ENCODE data around the gene SIL1.

The SIL1 gene

GRCh38 chr5:138989720-138990119 is 208.4 kb downstream of the SIL1 start:
- H2BK15ac ChIP-seq (ENCODE audit: low read depth, poor library complexity, severe bottlenecking): no peak overlapping the region
- no peak overlapping the region for H2AK5ac ChIP-seq (ENCODE audit: low read length, severe bottlenecking)
- H3K23ac ChIP-seq (ENCODE audit: low read length in 2 of 2): no peak overlapping the region
- H2AFZ ChIP-seq (ENCODE audit: low read depth, low read length): no peak overlapping the region
- peaks cover 7% of the 10 kb centered on the region for H3K4me1 ChIP-seq (ENCODE audit: control insufficient read depth, insufficient read depth, low read depth, low read length)
- no peak overlapping the region for H3K4me3 ChIP-seq (ENCODE audit: insufficient read depth in 1 of 2, low read depth in 1 of 2, low read length in 2 of 2)
- no peak overlapping the region for H2BK120ac ChIP-seq (ENCODE audit: low read depth, low read length)
- H3K27ac ChIP-seq (ENCODE audit: low read length, poor library complexity, severe bottlenecking): no peak overlapping the region
- H3K18ac ChIP-seq (ENCODE audit: low read depth in 1 of 2, low read length in 2 of 2): no peak overlapping the region
- H3K4ac ChIP-seq (ENCODE audit: low read depth in 1 of 2, low read length in 2 of 2): no peak overlapping the region
- H3K4me2 ChIP-seq (ENCODE audit: low read length, poor library complexity, severe bottlenecking): no peak overlapping the region
- H3K27me3 ChIP-seq (ENCODE audit: control insufficient read depth in 1 of 2, insufficient read depth in 1 of 2, low read length in 2 of 2): no peaks in the 10 kb centered on the region
- peaks cover 0 to 4% of the 10 kb centered on the region in 2 experiments for H3K36me3 ChIP-seq (ENCODE audit: control insufficient read depth in 1 of 2, insufficient read depth in 2 of 2, low read depth in 1 of 2, low read length in 2 of 2)
- H2BK12ac ChIP-seq (ENCODE audit: low read length in 2 of 2): no peak overlapping the region
- H4K8ac ChIP-seq (ENCODE audit: low read length): peak overlapping the region; percentile 13
- no peak overlapping the region for H2BK5ac ChIP-seq (ENCODE audit: low read depth, low read length, poor library complexity, severe bottlenecking)
- H3K9ac ChIP-seq (ENCODE audit: low read length): no peak overlapping the region
- peak; percentile 41 for DNase-seq
- no peaks in the 10 kb centered on the region for H3K9me3 ChIP-seq (ENCODE audit: control insufficient read depth, low read length)
- 93% methylated on average over 6 of the region's 6 CpGs for WGBS
- H4K91ac ChIP-seq (ENCODE audit: low read length): no peak overlapping the region
- H3K79me1 ChIP-seq (replicated peaks; ENCODE audit: low read length, poor library complexity, severe bottlenecking): no peaks in the 10 kb centered on the region
- no peak overlapping the region for H3K14ac ChIP-seq (ENCODE audit: low read length in 2 of 2)

- Histone ChIP-seq H3K14ac (ENCODE audit: low read length in 2 of 2) (no peak overlapping the region), H2BK120ac (ENCODE audit: low read depth, low read length) (no peak overlapping the region), H2BK15ac (ENCODE audit: low read depth, poor library complexity, severe bottlenecking) (no peak overlapping the region), H3K23ac (ENCODE audit: low read length in 2 of 2) (no peak overlapping the region), H3K27ac (ENCODE audit: low read length, poor library complexity, severe bottlenecking) (no peak overlapping the region), H3K4me2 (ENCODE audit: low read length, poor library complexity, severe bottlenecking) (no peak overlapping the region), H4K91ac (ENCODE audit: low read length) (no peak overlapping the region), H3K9me3 (ENCODE audit: control insufficient read depth, low read length) (no peaks in the 10 kb centered on the region), H3K36me3 (ENCODE audit: control insufficient read depth in 1 of 2, insufficient read depth in 2 of 2, low read depth in 1 of 2, low read length in 2 of 2) (peaks cover 0 to 4% of the 10 kb centered on the region in 2 experiments), H3K4me3 (ENCODE audit: insufficient read depth in 1 of 2, low read depth in 1 of 2, low read length in 2 of 2) (no peak overlapping the region), H2BK12ac (ENCODE audit: low read length in 2 of 2) (no peak overlapping the region), H4K8ac (ENCODE audit: low read length) (no peak overlapping the region), H3K79me1 (replicated peaks; ENCODE audit: low read length, poor library complexity, severe bottlenecking) (no peaks in the 10 kb centered on the region), H2AK5ac (ENCODE audit: low read length, severe bottlenecking) (no peak overlapping the region), H3K18ac (ENCODE audit: low read depth in 1 of 2, low read length in 2 of 2) (no peak overlapping the region), H3K27me3 (ENCODE audit: control insufficient read depth in 1 of 2, insufficient read depth in 1 of 2, low read length in 2 of 2) (no peaks in the 10 kb centered on the region), H2BK5ac (ENCODE audit: low read depth, low read length, poor library complexity, severe bottlenecking) (no peak overlapping the region), H3K9ac (ENCODE audit: low read length) (no peak overlapping the region), H2AFZ (ENCODE audit: low read depth, low read length) (no peak overlapping the region), H3K4me1 (ENCODE audit: control insufficient read depth, insufficient read depth, low read depth, low read length) (peaks cover 10% of the 10 kb centered on the region), H3K4ac (ENCODE audit: low read depth in 1 of 2, low read length in 2 of 2) (no peak overlapping the region)
- DNase-seq: no peak
- WGBS: 93% methylated on average over 5 of the region's 5 CpGs
These were observed 211.9 kb downstream of the SIL1 start for GRCh38 chr5:138986186-138986800.

- Histone ChIP-seq H3K36me3 (ENCODE audit: control insufficient read depth in 1 of 2, insufficient read depth in 2 of 2, low read depth in 1 of 2, low read length in 2 of 2) (peaks cover 0 to 4% of the 10 kb centered on the region in 2 experiments), H3K79me1 (replicated peaks; ENCODE audit: low read length, poor library complexity, severe bottlenecking) (no peaks in the 10 kb centered on the region), H3K4ac (ENCODE audit: low read depth in 1 of 2, low read length in 2 of 2) (no peak overlapping the region), H3K4me2 (ENCODE audit: low read length, poor library complexity, severe bottlenecking) (no peak overlapping the region), H2AFZ (ENCODE audit: low read depth, low read length) (no peak overlapping the region), H3K27me3 (ENCODE audit: control insufficient read depth in 1 of 2, insufficient read depth in 1 of 2, low read length in 2 of 2) (no peaks in the 10 kb centered on the region), H4K91ac (ENCODE audit: low read length) (no peak overlapping the region), H3K9ac (ENCODE audit: low read length) (no peak overlapping the region), H3K4me3 (ENCODE audit: insufficient read depth in 1 of 2, low read depth in 1 of 2, low read length in 2 of 2) (no peak overlapping the region), H3K14ac (ENCODE audit: low read length in 2 of 2) (peak overlapping the region in 1 of 2 experiments; percentile 48), H3K4me1 (ENCODE audit: control insufficient read depth, insufficient read depth, low read depth, low read length) (peaks cover 12% of the 10 kb centered on the region), H3K23ac (ENCODE audit: low read length in 2 of 2) (no peak overlapping the region), H3K27ac (ENCODE audit: low read length, poor library complexity, severe bottlenecking) (no peak overlapping the region), H2BK120ac (ENCODE audit: low read depth, low read length) (no peak overlapping the region), H3K9me3 (ENCODE audit: control insufficient read depth, low read length) (no peaks in the 10 kb centered on the region), H2BK5ac (ENCODE audit: low read depth, low read length, poor library complexity, severe bottlenecking) (no peak overlapping the region), H4K8ac (ENCODE audit: low read length) (no peak overlapping the region), H2BK15ac (ENCODE audit: low read depth, poor library complexity, severe bottlenecking) (no peak overlapping the region), H2BK12ac (ENCODE audit: low read length in 2 of 2) (no peak overlapping the region), H2AK5ac (ENCODE audit: low read length, severe bottlenecking) (no peak overlapping the region), H3K18ac (ENCODE audit: low read depth in 1 of 2, low read length in 2 of 2) (no peak overlapping the region)
- DNase-seq: no peak
- 94% methylated on average over 6 of the region's 6 CpGs for WGBS
These were observed 212.5 kb downstream of the SIL1 start for GRCh38 chr5:138985683-138986082.

GRCh38 chr5:138985256-138985655 is 212.9 kb downstream of the SIL1 start:
- no peaks in the 10 kb centered on the region for H3K27me3 ChIP-seq (ENCODE audit: control insufficient read depth in 1 of 2, insufficient read depth in 1 of 2, low read length in 2 of 2)
- no peak overlapping the region for H3K14ac ChIP-seq (ENCODE audit: low read length in 2 of 2)
- peaks cover 0 to 4% of the 10 kb centered on the region in 2 experiments for H3K36me3 ChIP-seq (ENCODE audit: control insufficient read depth in 1 of 2, insufficient read depth in 2 of 2, low read depth in 1 of 2, low read length in 2 of 2)
- peaks cover 12% of the 10 kb centered on the region for H3K4me1 ChIP-seq (ENCODE audit: control insufficient read depth, insufficient read depth, low read depth, low read length)
- no peak overlapping the region for H4K91ac ChIP-seq (ENCODE audit: low read length)
- H4K8ac ChIP-seq (ENCODE audit: low read length): no peak overlapping the region
- H3K9ac ChIP-seq (ENCODE audit: low read length): no peak overlapping the region
- no peak for DNase-seq
- no peak overlapping the region for H3K4ac ChIP-seq (ENCODE audit: low read depth in 1 of 2, low read length in 2 of 2)
- H3K27ac ChIP-seq (ENCODE audit: low read length, poor library complexity, severe bottlenecking): no peak overlapping the region
- H2AFZ ChIP-seq (ENCODE audit: low read depth, low read length): no peak overlapping the region
- no peak overlapping the region for H2AK5ac ChIP-seq (ENCODE audit: low read length, severe bottlenecking)
- WGBS: 92% methylated on average over 4 of the region's 4 CpGs
- no peak overlapping the region for H2BK5ac ChIP-seq (ENCODE audit: low read depth, low read length, poor library complexity, severe bottlenecking)
- H2BK15ac ChIP-seq (ENCODE audit: low read depth, poor library complexity, severe bottlenecking): no peak overlapping the region
- no peaks in the 10 kb centered on the region for H3K9me3 ChIP-seq (ENCODE audit: control insufficient read depth, low read length)
- H3K23ac ChIP-seq (ENCODE audit: low read length in 2 of 2): no peak overlapping the region
- no peak overlapping the region for H2BK120ac ChIP-seq (ENCODE audit: low read depth, low read length)
- H3K18ac ChIP-seq (ENCODE audit: low read depth in 1 of 2, low read length in 2 of 2): no peak overlapping the region
- H3K79me1 ChIP-seq (replicated peaks; ENCODE audit: low read length, poor library complexity, severe bottlenecking): no peaks in the 10 kb centered on the region
- no peak overlapping the region for H2BK12ac ChIP-seq (ENCODE audit: low read length in 2 of 2)
- no peak overlapping the region for H3K4me2 ChIP-seq (ENCODE audit: low read length, poor library complexity, severe bottlenecking)
- no peak overlapping the region for H3K4me3 ChIP-seq (ENCODE audit: insufficient read depth in 1 of 2, low read depth in 1 of 2, low read length in 2 of 2)

Measured in mesenchymal stem cell (in vitro differentiated cells and primary cell).